PFSK-1 (cell line): ENCODE data around the gene CNTN4.

Experiments
- SIN3A ChIP-seq: IDR thresholded peaks from 2 replicates; pipeline ENCODE4 v1.6.1; 2012; ENCODE audit warnings: mild to moderate bottlenecking, low read length, moderate library complexity, borderline replicate concordance; ENCODE audit not compliant: insufficient read depth
- TAF1 ChIP-seq: IDR thresholded peaks from 2 replicates; pipeline ENCODE4 v1.6.1; 2012; ENCODE audit warnings: low read length, control low read depth, borderline replicate concordance; ENCODE audit not compliant: insufficient read depth

DNA sequence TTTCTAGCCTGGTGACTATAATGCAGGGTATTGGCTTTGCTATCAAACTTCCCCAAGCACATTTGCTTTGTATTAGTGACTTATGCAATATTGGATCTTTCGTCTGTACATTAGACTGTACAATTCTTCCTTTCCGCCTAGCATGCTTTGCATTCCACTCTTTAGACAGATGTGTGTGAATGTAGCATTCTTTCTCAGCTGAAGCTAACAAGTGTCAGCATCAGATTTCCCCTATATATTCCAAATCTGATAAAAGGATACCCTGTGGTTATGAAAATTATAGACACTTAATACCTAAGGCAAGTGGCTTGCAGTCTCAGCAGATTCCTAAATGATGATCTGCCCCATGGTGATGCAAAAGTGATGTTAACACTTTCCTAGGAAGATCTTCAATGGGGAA, 360.1 kb downstream of the CNTN4 start:
- TF ChIP-seq SIN3A = no peak
- TF ChIP-seq TAF1 = no peak
